HepG2 (cell line): Measurements from ENCODE around the gene DLAT. TPM values are rescaled to one million over a fixed set of nuclear protein-coding genes. Genes with fewer than 3 reads are reported as not detected.

Experiments
- CAMTA2 ChIP-seq: sonication (generic); formaldehyde crosslinking; IDR thresholded peaks from 2 replicates; pipeline ENCODE4 v1.4.0; 2020; ENCODE audit warnings: mild to moderate bottlenecking, missing genetic modification reagents, borderline replicate concordance
- CCAR2 ChIP-seq: fragments of 200-400 bp; formaldehyde crosslinking; optimal IDR thresholded peaks from 2 replicates; pipeline ENCODE3; 2018; ENCODE audit warnings: low read depth, mild to moderate bottlenecking, low read length, moderate library complexity
- CREBL2 ChIP-seq: sonication (generic); formaldehyde crosslinking; IDR thresholded peaks from 2 replicates; pipeline ENCODE4 v1.8.1; 2023; ENCODE audit warnings: missing genetic modification reagents, mild to moderate bottlenecking, borderline replicate concordance
- DRAP1 ChIP-seq: IDR thresholded peaks from 2 replicates; pipeline ENCODE4 v1.6.1; 2016; ENCODE audit warnings: missing genetic modification reagents, missing compliant biosample characterization
- HNRNPUL1 ChIP-seq: fragments of 200-400 bp; formaldehyde crosslinking; IDR thresholded peaks from 2 replicates; pipeline ENCODE4 v1.6.1; 2017; ENCODE audit warnings: low read depth, mild to moderate bottlenecking, low read length, moderate library complexity
- JUND ChIP-seq: sonication (generic); formaldehyde crosslinking; IDR thresholded peaks from 2 replicates; pipeline ENCODE4 v1.8.0; 2022; ENCODE audit warnings: mild to moderate bottlenecking, missing genetic modification reagents
- MYC ChIP-seq: sonication (generic); formaldehyde crosslinking; IDR thresholded peaks from 2 replicates; pipeline ENCODE4 v1.9.0; 2021; ENCODE audit warnings: missing genetic modification reagents, borderline replicate concordance
- NFE2L1 ChIP-seq: sonication (generic); formaldehyde crosslinking; IDR thresholded peaks from 2 replicates; pipeline ENCODE4 v1.4.0; 2020; ENCODE audit warnings: missing genetic modification reagents, mild to moderate bottlenecking, borderline replicate concordance
- polyA plus RNA-seq, 8 experiments: library from polyadenylated mRNA; depleted of rRNA in 3 of 8; stranded (reverse) in 7 of 8; unstranded in 1 of 8; fragments of >200 nt; fragmentation: Illumina TruSeq in 4 of 8; extraction: Trizol in 4 of 8; gene quantifications; 2 replicates each; pipeline versions ENCODE4 v1.2.1 to v1.2.3, GENCODE V29; 2011 to 2016; ENCODE audit warnings: low read depth in 4 of 8, missing spikeins in 1 of 8, mixed read lengths in 1 of 8; ENCODE audit not compliant: insufficient read depth in 1 of 8
- total RNA-seq, 5 experiments: library from RNA; depleted of rRNA; stranded (reverse); fragments of >200 nt; fragmentation: Illumina TruSeq; extraction: Trizol; gene quantifications; 2 replicates each; pipeline ENCODE4 v1.2.3, GENCODE V29; 2016; ENCODE audit warnings: low read depth in 1 of 5
- TF ChIP-seq, protein P1 (sequence below): sonication (generic); formaldehyde crosslinking; conservative IDR thresholded peaks from 2 replicates; pipeline ENCODE4 v1.4.0; 2020; ENCODE audit warnings: missing genetic modification reagents
- TF ChIP-seq, protein P2 (sequence below): sonication (generic); formaldehyde crosslinking; IDR thresholded peaks from 2 replicates; pipeline ENCODE4 v1.5.0; 2020; ENCODE audit warnings: mild to moderate bottlenecking, missing genetic modification reagents, borderline replicate concordance
- TF ChIP-seq, protein P3 (sequence below): sonication (generic); formaldehyde crosslinking; IDR thresholded peaks from 2 replicates; pipeline ENCODE4 v1.4.0; 2020; ENCODE audit warnings: mild to moderate bottlenecking, missing genetic modification reagents

DLAT gene
- total and polyA plus RNA-seq, 2 of the 13 experiments (the other 11 are each of a cell fraction or from before 2014, with no cell fraction given): 26.4 to 62.2 TPM

DNA sequence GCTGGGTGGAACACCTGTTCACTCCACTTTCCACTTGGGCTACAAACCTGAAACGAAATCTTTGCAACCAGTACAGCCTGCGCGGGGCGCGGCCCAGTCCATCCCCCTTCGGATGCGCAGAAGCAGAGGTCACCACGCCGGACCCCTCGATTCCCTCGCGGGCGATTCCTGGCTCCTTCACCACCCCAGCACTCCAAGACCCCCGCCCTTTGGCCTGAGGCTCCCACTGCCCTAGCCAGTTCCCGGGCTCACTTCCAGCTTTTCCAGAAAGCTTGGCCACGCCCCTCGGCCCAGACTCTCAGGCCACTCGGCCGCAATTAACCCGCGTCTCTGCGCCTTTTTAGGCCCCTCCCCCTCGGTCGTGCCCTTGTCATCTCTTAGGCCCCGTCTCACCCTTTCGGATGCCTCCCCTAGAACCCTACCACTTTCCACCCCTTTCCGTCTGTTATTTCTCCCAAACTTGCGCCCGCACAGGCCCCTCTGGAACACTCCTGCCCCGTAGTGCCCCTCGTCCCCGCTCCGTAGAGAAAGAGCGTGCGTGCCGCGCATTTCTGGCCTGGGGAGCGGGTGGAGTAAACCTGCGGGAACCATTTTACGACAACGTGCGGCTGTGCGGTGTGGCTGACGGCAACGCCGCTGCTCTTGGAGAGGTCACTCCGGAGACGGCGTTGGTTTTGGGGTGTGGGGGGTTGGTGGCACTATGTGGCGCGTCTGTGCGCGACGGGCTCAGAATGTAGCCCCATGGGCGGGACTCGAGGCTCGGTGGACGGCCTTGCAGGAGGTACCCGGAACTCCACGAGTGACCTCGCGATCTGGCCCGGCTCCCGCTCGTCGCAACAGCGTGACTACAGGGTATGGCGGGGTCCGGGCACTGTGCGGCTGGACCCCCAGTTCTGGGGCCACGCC, at the start of gene DLAT (continued):
- TF ChIP-seq, protein P1, sequence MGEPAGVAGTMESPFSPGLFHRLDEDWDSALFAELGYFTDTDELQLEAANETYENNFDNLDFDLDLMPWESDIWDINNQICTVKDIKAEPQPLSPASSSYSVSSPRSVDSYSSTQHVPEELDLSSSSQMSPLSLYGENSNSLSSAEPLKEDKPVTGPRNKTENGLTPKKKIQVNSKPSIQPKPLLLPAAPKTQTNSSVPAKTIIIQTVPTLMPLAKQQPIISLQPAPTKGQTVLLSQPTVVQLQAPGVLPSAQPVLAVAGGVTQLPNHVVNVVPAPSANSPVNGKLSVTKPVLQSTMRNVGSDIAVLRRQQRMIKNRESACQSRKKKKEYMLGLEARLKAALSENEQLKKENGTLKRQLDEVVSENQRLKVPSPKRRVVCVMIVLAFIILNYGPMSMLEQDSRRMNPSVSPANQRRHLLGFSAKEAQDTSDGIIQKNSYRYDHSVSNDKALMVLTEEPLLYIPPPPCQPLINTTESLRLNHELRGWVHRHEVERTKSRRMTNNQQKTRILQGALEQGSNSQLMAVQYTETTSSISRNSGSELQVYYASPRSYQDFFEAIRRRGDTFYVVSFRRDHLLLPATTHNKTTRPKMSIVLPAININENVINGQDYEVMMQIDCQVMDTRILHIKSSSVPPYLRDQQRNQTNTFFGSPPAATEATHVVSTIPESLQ (CRISPR knock-in tag): no peak; the same call in 1 of the 2 replicates
- TF ChIP-seq CREBL2 (CRISPR knock-in tag): peak; percentile 7; the same call in 1 of the 2 replicates
- TF ChIP-seq HNRNPUL1: no peak
- peak; percentile 95 for TF ChIP-seq MYC
- TF ChIP-seq JUND (CRISPR knock-in tag): no peak
- TF ChIP-seq CCAR2: no peak
- TF ChIP-seq, protein P2, sequence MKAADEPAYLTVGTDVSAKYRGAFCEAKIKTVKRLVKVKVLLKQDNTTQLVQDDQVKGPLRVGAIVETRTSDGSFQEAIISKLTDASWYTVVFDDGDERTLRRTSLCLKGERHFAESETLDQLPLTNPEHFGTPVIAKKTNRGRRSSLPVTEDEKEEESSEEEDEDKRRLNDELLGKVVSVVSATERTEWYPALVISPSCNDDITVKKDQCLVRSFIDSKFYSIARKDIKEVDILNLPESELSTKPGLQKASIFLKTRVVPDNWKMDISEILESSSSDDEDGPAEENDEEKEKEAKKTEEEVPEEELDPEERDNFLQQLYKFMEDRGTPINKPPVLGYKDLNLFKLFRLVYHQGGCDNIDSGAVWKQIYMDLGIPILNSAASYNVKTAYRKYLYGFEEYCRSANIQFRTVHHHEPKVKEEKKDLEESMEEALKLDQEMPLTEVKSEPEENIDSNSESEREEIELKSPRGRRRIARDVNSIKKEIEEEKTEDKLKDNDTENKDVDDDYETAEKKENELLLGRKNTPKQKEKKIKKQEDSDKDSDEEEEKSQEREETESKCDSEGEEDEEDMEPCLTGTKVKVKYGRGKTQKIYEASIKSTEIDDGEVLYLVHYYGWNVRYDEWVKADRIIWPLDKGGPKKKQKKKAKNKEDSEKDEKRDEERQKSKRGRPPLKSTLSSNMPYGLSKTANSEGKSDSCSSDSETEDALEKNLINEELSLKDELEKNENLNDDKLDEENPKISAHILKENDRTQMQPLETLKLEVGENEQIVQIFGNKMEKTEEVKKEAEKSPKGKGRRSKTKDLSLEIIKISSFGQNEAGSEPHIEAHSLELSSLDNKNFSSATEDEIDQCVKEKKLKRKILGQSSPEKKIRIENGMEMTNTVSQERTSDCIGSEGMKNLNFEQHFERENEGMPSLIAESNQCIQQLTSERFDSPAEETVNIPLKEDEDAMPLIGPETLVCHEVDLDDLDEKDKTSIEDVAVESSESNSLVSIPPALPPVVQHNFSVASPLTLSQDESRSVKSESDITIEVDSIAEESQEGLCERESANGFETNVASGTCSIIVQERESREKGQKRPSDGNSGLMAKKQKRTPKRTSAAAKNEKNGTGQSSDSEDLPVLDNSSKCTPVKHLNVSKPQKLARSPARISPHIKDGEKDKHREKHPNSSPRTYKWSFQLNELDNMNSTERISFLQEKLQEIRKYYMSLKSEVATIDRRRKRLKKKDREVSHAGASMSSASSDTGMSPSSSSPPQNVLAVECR: peak; percentile 97
- peak; percentile 10; the same call in 1 of the 2 replicates for TF ChIP-seq CAMTA2 (CRISPR knock-in tag)
- TF ChIP-seq, protein P3, sequence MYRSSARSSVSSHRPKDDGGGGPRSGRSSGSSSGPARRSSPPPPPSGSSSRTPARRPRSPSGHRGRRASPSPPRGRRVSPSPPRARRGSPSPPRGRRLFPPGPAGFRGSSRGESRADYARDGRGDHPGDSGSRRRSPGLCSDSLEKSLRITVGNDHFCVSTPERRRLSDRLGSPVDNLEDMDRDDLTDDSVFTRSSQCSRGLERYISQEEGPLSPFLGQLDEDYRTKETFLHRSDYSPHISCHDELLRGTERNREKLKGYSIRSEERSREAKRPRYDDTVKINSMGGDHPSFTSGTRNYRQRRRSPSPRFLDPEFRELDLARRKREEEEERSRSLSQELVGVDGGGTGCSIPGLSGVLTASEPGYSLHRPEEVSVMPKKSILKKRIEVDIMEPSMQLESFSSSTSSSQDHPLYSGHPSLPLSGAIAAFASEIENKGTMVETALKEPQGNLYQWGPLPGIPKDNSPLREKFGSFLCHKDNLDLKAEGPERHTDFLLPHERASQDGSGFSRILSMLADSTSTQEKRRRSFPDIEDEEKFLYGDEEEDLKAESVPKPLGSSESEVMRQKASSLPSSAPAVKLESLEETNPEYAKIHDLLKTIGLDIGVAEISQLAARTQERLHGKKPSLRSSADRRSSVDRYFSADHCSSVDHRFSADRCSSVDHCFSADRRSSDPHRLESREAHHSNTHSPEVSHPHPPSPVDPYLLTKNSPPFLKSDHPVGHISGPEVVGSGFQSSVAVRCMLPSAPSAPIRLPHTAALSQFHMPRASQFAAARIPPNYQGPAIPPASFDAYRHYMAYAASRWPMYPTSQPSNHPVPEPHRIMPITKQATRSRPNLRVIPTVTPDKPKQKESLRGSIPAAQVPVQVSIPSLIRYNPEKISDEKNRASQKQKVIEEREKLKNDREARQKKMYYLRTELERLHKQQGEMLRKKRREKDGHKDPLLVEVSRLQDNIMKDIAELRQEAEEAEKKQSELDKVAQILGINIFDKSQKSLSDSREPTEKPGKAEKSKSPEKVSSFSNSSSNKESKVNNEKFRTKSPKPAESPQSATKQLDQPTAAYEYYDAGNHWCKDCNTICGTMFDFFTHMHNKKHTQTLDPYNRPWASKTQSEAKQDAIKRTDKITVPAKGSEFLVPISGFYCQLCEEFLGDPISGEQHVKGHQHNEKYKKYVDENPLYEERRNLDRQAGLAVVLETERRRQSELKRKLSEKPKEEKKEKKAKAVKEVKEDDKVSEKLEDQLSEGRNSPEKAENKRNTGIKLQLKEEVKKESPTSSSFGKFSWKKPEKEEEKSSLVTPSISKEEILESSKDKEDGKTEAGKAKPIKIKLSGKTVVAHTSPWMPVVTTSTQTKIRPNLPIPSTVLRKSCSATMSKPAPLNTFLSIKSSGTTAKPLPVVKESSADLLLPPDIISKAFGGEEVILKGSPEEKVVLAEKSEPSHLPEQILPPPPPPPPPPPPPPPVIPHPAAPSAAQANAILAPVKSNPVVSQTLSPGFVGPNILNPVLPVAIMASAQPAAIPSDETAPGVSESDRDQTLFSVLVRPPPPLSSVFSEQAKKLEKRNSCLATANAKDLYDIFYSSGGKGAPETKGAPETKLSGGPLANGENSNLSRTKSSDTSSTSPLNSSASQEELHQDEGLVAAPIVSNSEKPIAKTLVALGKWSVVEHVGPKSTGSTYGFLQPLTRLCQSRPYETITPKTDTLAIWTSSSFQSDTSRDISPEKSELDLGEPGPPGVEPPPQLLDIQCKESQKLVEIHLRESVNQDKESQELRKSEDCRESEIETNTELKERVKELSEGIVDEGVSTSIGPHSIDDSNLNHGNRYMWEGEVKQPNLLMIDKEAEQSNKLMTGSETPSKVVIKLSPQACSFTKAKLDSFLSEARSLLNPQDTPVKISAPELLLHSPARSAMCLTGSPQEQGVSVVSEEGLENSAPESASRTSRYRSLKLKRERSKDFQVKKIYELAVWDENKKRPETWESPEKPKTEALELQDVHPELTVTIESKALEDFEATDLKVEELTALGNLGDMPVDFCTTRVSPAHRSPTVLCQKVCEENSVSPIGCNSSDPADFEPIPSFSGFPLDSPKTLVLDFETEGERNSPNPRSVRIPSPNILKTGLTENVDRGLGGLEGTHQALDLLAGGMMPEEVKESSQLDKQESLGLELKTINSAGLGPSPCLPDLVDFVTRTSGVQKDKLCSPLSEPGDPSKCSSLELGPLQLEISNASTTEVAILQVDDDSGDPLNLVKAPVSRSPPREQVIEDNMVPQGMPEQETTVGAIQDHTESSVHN: no peak
- peak; percentile 79; the same call in 1 of the 2 replicates for TF ChIP-seq DRAP1 (CRISPR knock-in tag)
- TF ChIP-seq NFE2L1 (CRISPR knock-in tag): no peak
